SW480 (cell line): Measurements from ENCODE around the gene CCDC85C.

Experiments used
- DNase-seq: peaks from one replicate; pipeline ENCODE4 v3.0.0-alpha.2; 2016; ENCODE audit warnings: low spot score

The CCDC85C gene

GRCh38 chr14:99572173-99572999, 31.6 kb downstream of the CCDC85C start:
- no peak for DNase-seq

GRCh38 chr14:99571303-99571986, 32.6 kb downstream of the CCDC85C start:
- no peak for DNase-seq

- no peak for DNase-seq
These were observed 33.3 kb downstream of the CCDC85C start for GRCh38 chr14:99570544-99571302.

- DNase-seq, result no peak
These were observed 34.1 kb downstream of the CCDC85C start for GRCh38 chr14:99569725-99570543.

GRCh38 chr14:99568567-99569560, 35.1 kb downstream of the CCDC85C start:
- no peak for DNase-seq

GRCh38 chr14:99566390-99567354, 37.3 kb downstream of the CCDC85C start:
- DNase-seq, result no peak

GRCh38 chr14:99566009-99566389, 38.0 kb downstream of the CCDC85C start:
- DNase-seq, result no peak

- no peak for DNase-seq
These were observed 38.6 kb downstream of the CCDC85C start for GRCh38 chr14:99565383-99565782.

- DNase-seq, result no peak
These were observed 39.1 kb downstream of the CCDC85C start for GRCh38 chr14:99564926-99565259.

- DNase-seq, result no peak
These were observed 39.6 kb downstream of the CCDC85C start for GRCh38 chr14:99564256-99564925.

GRCh38 chr14:99563749-99564129, 40.3 kb downstream of the CCDC85C start:
- no peak for DNase-seq

GRCh38 chr14:99562856-99563748, 40.9 kb downstream of the CCDC85C start:
- DNase-seq, result peak; percentile 83

GRCh38 chr14:99561864-99562263, 42.1 kb downstream of the CCDC85C start:
- DNase-seq, result no peak

GRCh38 chr14:99560922-99561683, 42.9 kb downstream of the CCDC85C start:
- no peak for DNase-seq

- DNase-seq, result no peak
These were observed 43.6 kb downstream of the CCDC85C start for GRCh38 chr14:99560403-99560802.

- DNase-seq, result no peak
These were observed 44.6 kb downstream of the CCDC85C start for GRCh38 chr14:99559286-99559990.
